ENCODE measurements around the gene DIPK1B.

DIPK1B gene

DNA sequence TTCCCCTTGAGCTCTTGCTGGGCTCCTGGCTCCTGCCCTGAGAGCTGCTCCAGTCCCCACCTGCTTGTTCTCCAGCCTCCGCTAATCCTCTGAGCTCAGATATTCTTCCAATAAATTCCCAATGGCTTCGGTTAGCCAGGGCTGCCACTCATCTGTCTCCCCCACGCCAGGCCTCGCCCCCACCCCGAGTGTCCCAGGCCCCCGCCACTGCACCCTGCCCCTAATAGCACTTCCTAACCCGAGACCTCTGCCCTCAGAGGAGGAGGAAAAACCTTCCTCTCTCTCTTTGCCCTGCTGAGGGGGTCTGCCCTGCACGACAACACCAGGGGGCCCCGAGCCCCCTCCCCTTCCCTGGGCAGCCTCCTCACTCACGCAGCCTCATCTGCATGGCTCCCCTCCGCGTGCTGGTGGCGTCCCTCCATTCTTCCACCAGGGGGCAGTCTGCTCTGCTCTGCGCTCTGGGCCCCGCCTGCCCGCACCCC lies 57.4 kb downstream of the DIPK1B start:
- no peak for DNase-seq (ENCODE audit: low spot score)

- DNase-seq (ENCODE audit: low spot score), result no peak
Measured at GRCh38 chr9:136771907-136772415, 59.6 kb downstream of the DIPK1B start.

GRCh38 chr9:136773386-136774044 lies 61.1 kb downstream of the DIPK1B start:
- no peak for DNase-seq (ENCODE audit: low spot score)

Measured in left forelimb (tissue), 1 donor.